IPS-20b (cell line): ENCODE measurements around the gene CHST3.

ENCODE experiments used
- H3K27ac ChIP-seq: one replicate; pipeline ENCODE4 v1.5.1; 2013; ENCODE audit warnings: low read length
- H3K27me3 ChIP-seq: 2 replicates; pipeline ENCODE4 v1.6.1; 2013; ENCODE audit warnings: mild to moderate bottlenecking, low read length, inconsistent platforms; ENCODE audit not compliant: insufficient read depth
- H3K36me3 ChIP-seq: 2 replicates; pipeline ENCODE4 v1.6.1; 2013; ENCODE audit warnings: low read depth, mild to moderate bottlenecking, inconsistent platforms, low read length, moderate library complexity; ENCODE audit not compliant: insufficient read depth
- H3K4me1 ChIP-seq: 2 replicates; pipeline ENCODE4 v1.6.1; 2013; ENCODE audit warnings: mild to moderate bottlenecking, control low read depth, inconsistent platforms, low read length, moderate library complexity; ENCODE audit not compliant: insufficient read depth
- H3K4me3 ChIP-seq: 2 replicates; pipeline ENCODE4 v1.5.1; 2013; ENCODE audit warnings: mild to moderate bottlenecking, low read length, inconsistent platforms
- H3K9ac ChIP-seq: 2 replicates; pipeline ENCODE4 v1.6.1; 2013; ENCODE audit warnings: low read depth, mild to moderate bottlenecking, inconsistent platforms, low read length, moderate library complexity
- H3K9me3 ChIP-seq: 2 replicates; pipeline ENCODE4 v1.6.1; 2013; ENCODE audit warnings: mild to moderate bottlenecking, low read depth, low read length, inconsistent platforms; ENCODE audit not compliant: insufficient read depth

CHST3 gene

DNA sequence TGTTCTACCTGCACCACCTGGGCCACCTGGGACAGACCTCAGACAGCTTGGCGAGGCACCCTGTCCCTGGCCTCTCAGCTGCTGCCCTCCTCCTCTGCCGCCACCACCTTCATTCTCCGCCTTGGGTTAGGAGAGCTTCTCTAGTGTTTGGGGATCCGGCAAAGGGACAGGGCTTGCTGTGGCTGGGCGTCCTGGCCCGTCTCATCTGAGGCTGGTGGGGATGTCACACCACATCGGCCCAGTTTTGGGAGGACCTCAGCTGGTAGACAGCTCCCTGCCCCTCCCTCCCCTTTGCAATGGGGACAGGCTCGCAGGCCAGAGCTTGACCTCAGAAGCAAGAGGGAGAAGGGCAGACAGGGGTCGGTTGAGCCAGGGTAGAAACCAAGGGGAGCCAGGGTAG lies 97.7 kb downstream of the CHST3 start:
- Histone ChIP-seq H3K4me3 (no peak overlapping the region), H3K4me1 (no peaks in the 10 kb centered on the region), H3K27me3 (0 out of 2 replicates have a peak, but pooled peaks cover 9% of the 10 kb centered on the region), H3K36me3 (no peaks in the 10 kb centered on the region), H3K9ac (no peak overlapping the region), H3K9me3 (no peaks in the 10 kb centered on the region), H3K27ac (no peak overlapping the region)

- Histone ChIP-seq H3K9ac (no peak overlapping the region), H3K4me1 (no peaks in the 10 kb centered on the region), H3K9me3 (no peaks in the 10 kb centered on the region), H3K36me3 (no peaks in the 10 kb centered on the region), H3K27ac (no peak overlapping the region), H3K4me3 (no peak overlapping the region), H3K27me3 (0 out of 2 replicates have a peak, but pooled peaks cover 9% of the 10 kb centered on the region)
These were observed 98.2 kb downstream of the CHST3 start for GRCh38 chr10:72062382-72062781.
